Heart right ventricle (tissue), 16 donors: Measurements from ENCODE around the gene SOCS2. TPM values are rescaled to one million over a fixed set of nuclear protein-coding genes. Genes with fewer than 3 reads are reported as not detected.

Experiments
- ATAC-seq, 8 donors: fragments of 200-7000 bp; cut with Tn5 transposase; one replicate each; pipeline ENCODE4 v1.9.1; 2020; ENCODE audit warnings: mild to moderate bottlenecking in 8 of 8, moderate library complexity in 8 of 8, moderate number of reproducible peaks in 1 of 8
- DNase-seq, 2 donors: peaks; one replicate each; pipeline ENCODE4 v3.0.0-alpha.2; 2020
- H3K27ac ChIP-seq, 10 donors: fragments of 200-600 bp; sonication (generic) in 2 of 10; one replicate each; pipeline versions ENCODE4 v1.5.0 to v1.8.0; 2020 to 2022; ENCODE audit warnings: mild to moderate bottlenecking in 3 of 10
- H3K27me3 ChIP-seq, 7 donors: fragments of 200-600 bp; one replicate each; pipeline ENCODE4 v1.8.0; 2021 to 2022; ENCODE audit warnings: mild to moderate bottlenecking in 2 of 7
- H3K36me3 ChIP-seq, 9 donors: fragments of 200-600 bp; sonication (generic) in 1 of 9; one replicate each; pipeline versions ENCODE4 v1.5.0 to v1.8.0; 2020 to 2022; ENCODE audit warnings: mild to moderate bottlenecking in 2 of 9
- H3K4me1 ChIP-seq, 9 donors: fragments of 200-600 bp; sonication (generic) in 1 of 9; one replicate each; pipeline versions ENCODE4 v1.5.0 to v1.8.0; 2020 to 2022; ENCODE audit warnings: mild to moderate bottlenecking in 4 of 9
- H3K4me3 ChIP-seq, 10 donors: fragments of 200-600 bp; sonication (generic) in 2 of 10; one replicate each; pipeline versions ENCODE4 v1.5.0 to v1.8.0; 2020 to 2022; ENCODE audit warnings: mild to moderate bottlenecking in 7 of 10, moderate library complexity in 2 of 10
- H3K9me3 ChIP-seq, 11 donors: fragments of 200-600 bp in 10 of 11; sonication (generic) in 2 of 11; one replicate each; pipeline versions ENCODE4 v1.5.0 to v1.8.0; 2013 to 2022; ENCODE audit warnings: mild to moderate bottlenecking in 2 of 11, control low read depth in 1 of 11, moderate library complexity in 1 of 11
- CTCF ChIP-seq, 9 donors: fragments of 200-600 bp; sonication (generic) in 2 of 9; IDR thresholded peaks; one replicate each; pipeline versions ENCODE4 v1.5.0 to v1.8.0; 2021 to 2022; ENCODE audit warnings: antibody characterized with exemption in 9 of 9, mild to moderate bottlenecking in 5 of 9, moderate library complexity in 1 of 9
- WGBS, 2 donors: extraction: QIAGEN DNeasy Blood & Tissue Kit; methylation state at CpG; one replicate each; pipeline ENCODE4 v1.1.7; 2013; ENCODE audit warnings: inconsistent platforms in 1 of 2; 5-methylcytosine and 5-hydroxymethylcytosine counted together
- intact Hi-C, 10 donors: fragments of 100-400 bp; cut with DNase I; formaldehyde crosslinking; loops; one replicate each; pipeline versions ENCODE4 v1.11.1 to v1.14.2; 2022
- polyA plus RNA-seq, 2 donors: library from polyadenylated mRNA; stranded (reverse); fragments of 200-250 nt; gene quantifications; one replicate each; pipeline ENCODE4 v1.2.3, GENCODE V29; 2013
- total RNA-seq, 10 donors: library from RNA; stranded (reverse); fragmentation: NEBNext Ultra II Directional in 3 of 10; extraction: Animal tissue kit (Norgen Biotek cat#: 25700) in 3 of 10; gene quantifications; one replicate each; pipeline versions ENCODE4 v1.2.1 to v1.2.4, GENCODE V29; 2021 to 2023
- donor health status: Arrhythmogenic right ventricular cardiomyopathy.
- donor health status: ischemic (EF 13 %, LVEDD 7.1; RV severe dilation, severe dysfunction).
- donor health status: healthy with polysubstance abuse.
- donor health status: DM: no; HTN: yes; CAD: no.
- donor health status: DM: no; HTN: no; CAD: no.
- donor health status: ischemic (EF 25% LVEDD 6.9; RV normal size, moderate dysfunction).
- donor health status: ischemic (EF 25% LVEDD 5.7; RV mildly dilated, moderate dysfunction).
- donor health status: healthy.
- donor health status: DM: yes; HTN: yes; CAD: no.
- donor health status: Ischemic cardiomyopathy.
- donor health status: ischemic (EF 35%, LVEDD 5.7; RV mildly dilated, moderate dysfunction).
- donor health status: nonischemic (EF 11% LVEDD 7.7; RV severe dilation, severe dysfunction).
- donor health status: DM: yes; HTN: yes; CAD: no.
- donor health status: PGD.
- donor health status: ischemic (EF 29% LVEDD 5.4; RV normal size, mild dysfunction).
- donor health status: nonischemic (EF 23%, LVEDD 6.1; RV moderate dilation, normal function).

SOCS2 gene
- total and polyA plus RNA-seq, 12 donors, result 8.6 to 35.1 (median 18.3) TPM

GRCh38 chr12:93601591-93601990 is 29.1 kb downstream of the SOCS2 start:
- Histone ChIP-seq H3K27ac (no peak overlapping the region), H3K4me3 (no peak overlapping the region), H3K4me1 (peaks cover 12 to 34% (median 21%) of the 10 kb centered on the region in 9 donors), H3K27me3 (no peaks in the 10 kb centered on the region), H3K9me3 (no peaks in the 10 kb centered on the region), H3K36me3 (no peaks in the 10 kb centered on the region)
- ATAC-seq (no peak), DNase-seq (no peak)
- WGBS, 2 donors, result 73 to 94% methylated on average over 2 of the region's 2 CpGs
- intact Hi-C loops, result no loop called here
- no peak for TF ChIP-seq CTCF (IDR thresholded peaks at IDR 0.05)

GRCh38 chr12:93602897-93603668 is 30.6 kb downstream of the SOCS2 start:
- 39 to 48% methylated on average over 8 of the region's 8 CpGs for WGBS, 2 donors
- ATAC-seq, result peak; percentile 28 to 83 (median 71)
- peak in 1 of 2 donors; percentile 29 for DNase-seq
- intact Hi-C loops, result no loop called here
- no peaks in the 10 kb centered on the region for H3K27me3 ChIP-seq
- no peak overlapping the region for H3K4me3 ChIP-seq
- TF ChIP-seq CTCF (IDR thresholded peaks at IDR 0.05), result no peak
- H3K27ac ChIP-seq, result peak overlapping the region in 9 of 10 donors; percentile 32 to 83 (median 63)
- H3K36me3 ChIP-seq, result no peaks in the 10 kb centered on the region
- no peaks in the 10 kb centered on the region for H3K9me3 ChIP-seq
- H3K4me1 ChIP-seq, result peaks cover 12 to 21% (median 18%) of the 10 kb centered on the region in 9 donors

- WGBS, 2 donors, result 35 to 38% methylated on average over 4 of the region's 4 CpGs
- Histone ChIP-seq H3K4me1 (peaks cover 12 to 20% (median 18%) of the 10 kb centered on the region in 9 donors), H3K27me3 (no peaks in the 10 kb centered on the region), H3K4me3 (no peak overlapping the region), H3K9me3 (no peaks in the 10 kb centered on the region), H3K36me3 (no peaks in the 10 kb centered on the region), H3K27ac (peak overlapping the region in 6 of 10 donors; percentile 49 to 83 (median 70))
- peak in 3 of 9 donors; percentile 21 to 25 (median 24) for TF ChIP-seq CTCF (IDR thresholded peaks at IDR 0.05)
- peak in 4 of 8 donors; percentile 35 to 83 (median 70) for ATAC-seq
- DNase-seq, result no peak
- intact Hi-C loops, result no loop called here
Measured at GRCh38 chr12:93603762-93604161, 31.3 kb downstream of the SOCS2 start.

GRCh38 chr12:93608313-93608712 is 35.8 kb downstream of the SOCS2 start:
- no peaks in the 10 kb centered on the region for H3K27me3 ChIP-seq
- intact Hi-C loops, result loop anchor here in 1 of 10 donors (5.0 kb wide), 1 partner anchor 54 kb away; no protein-coding TSS in a partner anchor
- H3K27ac ChIP-seq, result no peak overlapping the region
- DNase-seq (no peak), ATAC-seq (no peak)
- H3K9me3 ChIP-seq, result no peaks in the 10 kb centered on the region
- H3K4me3 ChIP-seq, result no peak overlapping the region
- no peaks in the 10 kb centered on the region for H3K36me3 ChIP-seq
- 96 to 98% methylated on average over 1 of the region's 1 CpG for WGBS, 2 donors
- TF ChIP-seq CTCF (IDR thresholded peaks at IDR 0.05), result no peak
- peaks cover 4 to 15% (median 10%) of the 10 kb centered on the region in 9 donors for H3K4me1 ChIP-seq
